ENCODE data around the gene TENM4.

DNA sequence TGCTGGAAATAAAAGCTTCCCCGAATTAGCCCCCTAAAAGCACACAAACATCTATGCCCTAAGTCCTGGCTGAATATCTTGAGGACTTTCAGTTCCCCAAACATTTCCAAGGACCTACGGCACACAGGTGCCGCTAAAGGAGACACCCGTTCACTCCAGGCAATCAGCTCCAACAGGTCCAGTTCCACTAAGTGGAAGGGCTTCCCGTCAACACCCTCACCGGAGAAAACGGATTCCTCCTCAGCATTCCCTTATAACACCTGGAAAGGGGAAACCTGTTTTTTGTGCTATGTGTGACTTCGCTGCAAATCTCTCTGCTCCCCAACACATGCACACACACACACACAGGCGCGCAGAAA, 3.9 kb downstream of the TENM4 start:
- TF ChIP-seq, protein P1, sequence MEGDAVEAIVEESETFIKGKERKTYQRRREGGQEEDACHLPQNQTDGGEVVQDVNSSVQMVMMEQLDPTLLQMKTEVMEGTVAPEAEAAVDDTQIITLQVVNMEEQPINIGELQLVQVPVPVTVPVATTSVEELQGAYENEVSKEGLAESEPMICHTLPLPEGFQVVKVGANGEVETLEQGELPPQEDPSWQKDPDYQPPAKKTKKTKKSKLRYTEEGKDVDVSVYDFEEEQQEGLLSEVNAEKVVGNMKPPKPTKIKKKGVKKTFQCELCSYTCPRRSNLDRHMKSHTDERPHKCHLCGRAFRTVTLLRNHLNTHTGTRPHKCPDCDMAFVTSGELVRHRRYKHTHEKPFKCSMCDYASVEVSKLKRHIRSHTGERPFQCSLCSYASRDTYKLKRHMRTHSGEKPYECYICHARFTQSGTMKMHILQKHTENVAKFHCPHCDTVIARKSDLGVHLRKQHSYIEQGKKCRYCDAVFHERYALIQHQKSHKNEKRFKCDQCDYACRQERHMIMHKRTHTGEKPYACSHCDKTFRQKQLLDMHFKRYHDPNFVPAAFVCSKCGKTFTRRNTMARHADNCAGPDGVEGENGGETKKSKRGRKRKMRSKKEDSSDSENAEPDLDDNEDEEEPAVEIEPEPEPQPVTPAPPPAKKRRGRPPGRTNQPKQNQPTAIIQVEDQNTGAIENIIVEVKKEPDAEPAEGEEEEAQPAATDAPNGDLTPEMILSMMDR (IDR thresholded peaks at IDR 0.05) = no peak
- TF ChIP-seq POLR2AphosphoS5 (IDR thresholded peaks at IDR 0.05) (no peak), POLR2A (IDR thresholded peaks at IDR 0.05) (no peak)
